ENCODE measurements around the gene MFAP3L.

Gene MFAP3L

DNA sequence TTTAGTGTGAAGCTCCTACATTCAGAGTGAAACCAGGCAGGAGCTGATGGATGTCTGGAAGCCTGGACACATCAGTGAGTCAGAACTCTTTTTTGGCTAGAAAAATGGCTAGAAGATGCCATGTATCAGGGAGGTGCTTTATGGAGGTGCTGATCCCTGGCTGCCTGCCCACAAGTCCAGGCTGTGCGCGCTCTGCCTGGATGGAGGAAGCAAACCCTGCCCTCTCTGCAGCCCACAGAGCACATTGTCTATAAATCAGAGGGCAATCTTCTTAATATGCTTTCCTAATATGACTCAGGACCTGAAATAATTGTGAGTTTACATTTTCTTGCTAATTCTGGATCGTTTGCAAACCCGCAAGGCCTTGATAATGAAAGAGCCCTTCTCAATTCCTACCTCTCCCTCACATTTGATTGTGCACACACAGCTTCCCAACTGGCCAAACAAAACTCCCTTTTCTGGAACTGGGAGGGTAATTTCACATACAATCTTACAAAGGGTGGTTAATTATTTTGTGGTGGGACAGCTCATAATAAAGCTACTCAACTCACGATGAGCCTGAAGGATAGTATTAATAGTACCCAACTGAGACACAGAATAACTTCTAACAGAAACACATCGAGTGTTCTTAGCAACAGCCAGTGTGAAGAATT, 11.7 kb downstream of the MFAP3L start:
- Histone ChIP-seq H3K79me1 (ENCODE audit: low read depth, low read length) (no peaks in the 10 kb centered on the region), H2BK120ac (ENCODE audit: low read depth, low read length) (no peak overlapping the region), H2BK5ac (ENCODE audit: low read length) (no peak overlapping the region), H3K23ac (ENCODE audit: low read depth, low read length, poor library complexity) (no peak overlapping the region), H3K14ac (ENCODE audit: low read length) (no peak overlapping the region), H2AFZ (ENCODE audit: low read length) (no peak overlapping the region), H2BK15ac (ENCODE audit: low read length) (no peak overlapping the region), H3K36me3 (replicated peaks in 1 of 2; ENCODE audit: control insufficient read depth in 2 of 2, insufficient read depth in 2 of 2, low read length in 2 of 2) (no peaks in the 10 kb centered on the region), H3K4ac (ENCODE audit: low read length) (no peak overlapping the region), H3K9ac (ENCODE audit: low read depth, low read length, poor library complexity) (no peak overlapping the region), H3K4me3 (ENCODE audit: low read length in 2 of 2) (no peak overlapping the region), H3K4me2 (ENCODE audit: insufficient read depth, low read length, poor library complexity, severe bottlenecking) (no peak overlapping the region), H3K18ac (ENCODE audit: low read length) (no peak overlapping the region), H4K91ac (ENCODE audit: low read depth, low read length, poor library complexity) (no peak overlapping the region), H2AK5ac (ENCODE audit: low read depth, low read length) (no peak overlapping the region), H2BK12ac (ENCODE audit: low read length) (no peak overlapping the region), H3K27ac (replicated peaks; ENCODE audit: low read length) (no peak overlapping the region), H3K9me3 (replicated peaks in 1 of 2; ENCODE audit: control insufficient read depth in 2 of 2, insufficient read depth in 1 of 2, low read depth in 1 of 2, low read length in 2 of 2) (no peaks in the 10 kb centered on the region), H3K4me1 (ENCODE audit: control insufficient read depth in 2 of 2, insufficient read depth in 1 of 2, low read depth in 1 of 2, low read length in 2 of 2) (no peaks in the 10 kb centered on the region), H3K27me3 (ENCODE audit: control insufficient read depth in 3 of 3, insufficient read depth in 3 of 3, low read depth in 1 of 3, low read length in 3 of 3) (no peaks in the 10 kb centered on the region), H4K8ac (ENCODE audit: low read depth, low read length) (no peak overlapping the region)
- WGBS, 2 donors (ENCODE audit: extremely low coverage in 2 of 2, insufficient read length in 2 of 2, insufficient replicate concordance in 1 of 2) = no CpG with 5 or more reads among the region's 6 CpGs
- no peak for DNase-seq (ENCODE audit: low spot score)

DNA sequence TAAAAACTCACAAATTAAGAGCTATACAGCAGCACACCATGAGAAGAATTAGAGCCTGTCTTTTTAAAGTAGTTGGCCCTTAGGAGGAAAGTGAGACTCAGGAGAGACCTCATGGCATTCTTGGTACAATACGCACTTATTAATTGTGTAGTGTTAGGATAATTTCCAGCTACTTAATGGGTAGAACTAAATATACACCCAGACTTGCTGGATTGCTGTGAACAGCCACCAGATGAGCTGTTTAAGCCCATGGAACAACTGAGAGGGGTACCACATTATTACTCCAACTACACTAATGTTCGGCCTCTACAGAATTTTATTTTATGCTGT, 13.6 kb downstream of the MFAP3L start:
- no peaks in the 10 kb centered on the region for H3K27me3 ChIP-seq (ENCODE audit: control insufficient read depth in 3 of 3, insufficient read depth in 3 of 3, low read depth in 1 of 3, low read length in 3 of 3)
- no peaks in the 10 kb centered on the region for H3K4me1 ChIP-seq (ENCODE audit: control insufficient read depth in 2 of 2, insufficient read depth in 1 of 2, low read depth in 1 of 2, low read length in 2 of 2)
- H3K23ac ChIP-seq (ENCODE audit: low read depth, low read length, poor library complexity) = no peak overlapping the region
- no peak overlapping the region for H3K14ac ChIP-seq (ENCODE audit: low read length)
- H2AFZ ChIP-seq (ENCODE audit: low read length) = no peak overlapping the region
- H2BK120ac ChIP-seq (ENCODE audit: low read depth, low read length) = no peak overlapping the region
- no peak overlapping the region for H3K4me3 ChIP-seq (ENCODE audit: low read length in 2 of 2)
- no peak overlapping the region for H3K9ac ChIP-seq (ENCODE audit: low read depth, low read length, poor library complexity)
- no peak overlapping the region for H4K91ac ChIP-seq (ENCODE audit: low read depth, low read length, poor library complexity)
- no peak overlapping the region for H3K27ac ChIP-seq (replicated peaks; ENCODE audit: low read length)
- no peak overlapping the region for H2BK12ac ChIP-seq (ENCODE audit: low read length)
- DNase-seq (ENCODE audit: low spot score) = no peak
- H3K36me3 ChIP-seq (replicated peaks in 1 of 2; ENCODE audit: control insufficient read depth in 2 of 2, insufficient read depth in 2 of 2, low read length in 2 of 2) = no peaks in the 10 kb centered on the region
- WGBS, 2 donors (ENCODE audit: extremely low coverage in 2 of 2, insufficient read length in 2 of 2, insufficient replicate concordance in 1 of 2) = no CpG with 5 or more reads among the region's 2 CpGs
- no peak overlapping the region for H3K4ac ChIP-seq (ENCODE audit: low read length)
- no peak overlapping the region for H3K18ac ChIP-seq (ENCODE audit: low read length)
- no peaks in the 10 kb centered on the region for H3K9me3 ChIP-seq (replicated peaks in 1 of 2; ENCODE audit: control insufficient read depth in 2 of 2, insufficient read depth in 1 of 2, low read depth in 1 of 2, low read length in 2 of 2)
- no peak overlapping the region for H2AK5ac ChIP-seq (ENCODE audit: low read depth, low read length)
- no peak overlapping the region for H4K8ac ChIP-seq (ENCODE audit: low read depth, low read length)
- H2BK5ac ChIP-seq (ENCODE audit: low read length) = no peak overlapping the region
- no peak overlapping the region for H3K4me2 ChIP-seq (ENCODE audit: insufficient read depth, low read length, poor library complexity, severe bottlenecking)
- no peaks in the 10 kb centered on the region for H3K79me1 ChIP-seq (ENCODE audit: low read depth, low read length)
- no peak overlapping the region for H2BK15ac ChIP-seq (ENCODE audit: low read length)

DNA sequence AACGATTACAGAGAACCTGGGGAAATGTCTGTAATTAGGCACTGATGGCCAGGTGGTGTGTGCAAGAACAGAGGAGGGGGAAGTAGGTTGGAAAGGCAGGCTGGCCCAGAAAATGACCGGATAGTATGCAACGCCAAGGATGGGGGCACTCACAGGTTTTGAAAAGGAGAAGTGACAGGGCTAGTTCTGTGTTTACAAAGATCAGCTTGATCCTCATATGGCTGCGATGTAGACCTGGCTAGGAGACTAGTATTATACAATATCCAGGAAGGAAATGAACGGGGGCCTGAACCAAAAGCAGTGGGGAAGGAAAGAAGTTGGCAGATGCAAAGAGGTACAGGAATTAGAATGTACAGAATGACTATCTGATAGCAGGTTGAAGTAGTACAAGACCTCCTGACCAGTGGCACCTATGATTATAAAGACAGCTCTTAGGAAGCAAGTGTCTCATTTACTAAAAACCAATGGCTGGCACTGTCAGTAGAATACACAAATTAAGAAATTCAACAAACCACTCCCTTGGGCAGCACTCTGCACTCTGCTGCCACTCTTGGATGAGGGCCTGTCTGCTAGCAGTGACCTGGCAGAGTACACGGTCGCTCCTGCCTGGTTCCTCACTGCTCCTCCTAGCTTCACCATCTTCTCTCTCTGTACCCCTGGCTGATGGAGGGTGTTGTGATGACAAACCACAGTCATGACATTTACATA, 14.1 kb downstream of the MFAP3L start:
- no peak overlapping the region for H4K91ac ChIP-seq (ENCODE audit: low read depth, low read length, poor library complexity)
- H2BK120ac ChIP-seq (ENCODE audit: low read depth, low read length) = no peak overlapping the region
- WGBS, 2 donors (ENCODE audit: extremely low coverage in 2 of 2, insufficient read length in 2 of 2, insufficient replicate concordance in 1 of 2) = no CpG with 5 or more reads among the region's 7 CpGs
- H2BK12ac ChIP-seq (ENCODE audit: low read length) = no peak overlapping the region
- H3K18ac ChIP-seq (ENCODE audit: low read length) = no peak overlapping the region
- H2AK5ac ChIP-seq (ENCODE audit: low read depth, low read length) = no peak overlapping the region
- H2AFZ ChIP-seq (ENCODE audit: low read length) = no peak overlapping the region
- no peak overlapping the region for H3K4ac ChIP-seq (ENCODE audit: low read length)
- H3K36me3 ChIP-seq (replicated peaks in 1 of 2; ENCODE audit: control insufficient read depth in 2 of 2, insufficient read depth in 2 of 2, low read length in 2 of 2) = no peaks in the 10 kb centered on the region
- H2BK5ac ChIP-seq (ENCODE audit: low read length) = no peak overlapping the region
- H3K27ac ChIP-seq (replicated peaks; ENCODE audit: low read length) = no peak overlapping the region
- no peak overlapping the region for H3K4me2 ChIP-seq (ENCODE audit: insufficient read depth, low read length, poor library complexity, severe bottlenecking)
- no peak overlapping the region for H4K8ac ChIP-seq (ENCODE audit: low read depth, low read length)
- H3K27me3 ChIP-seq (ENCODE audit: control insufficient read depth in 3 of 3, insufficient read depth in 3 of 3, low read depth in 1 of 3, low read length in 3 of 3) = no peaks in the 10 kb centered on the region
- H3K14ac ChIP-seq (ENCODE audit: low read length) = no peak overlapping the region
- H3K79me1 ChIP-seq (ENCODE audit: low read depth, low read length) = no peaks in the 10 kb centered on the region
- no peak overlapping the region for H3K9ac ChIP-seq (ENCODE audit: low read depth, low read length, poor library complexity)
- no peaks in the 10 kb centered on the region for H3K9me3 ChIP-seq (replicated peaks in 1 of 2; ENCODE audit: control insufficient read depth in 2 of 2, insufficient read depth in 1 of 2, low read depth in 1 of 2, low read length in 2 of 2)
- no peak overlapping the region for H2BK15ac ChIP-seq (ENCODE audit: low read length)
- H3K4me3 ChIP-seq (ENCODE audit: low read length in 2 of 2) = no peak overlapping the region
- no peaks in the 10 kb centered on the region for H3K4me1 ChIP-seq (ENCODE audit: control insufficient read depth in 2 of 2, insufficient read depth in 1 of 2, low read depth in 1 of 2, low read length in 2 of 2)
- DNase-seq (ENCODE audit: low spot score) = no peak
- H3K23ac ChIP-seq (ENCODE audit: low read depth, low read length, poor library complexity) = no peak overlapping the region

DNA sequence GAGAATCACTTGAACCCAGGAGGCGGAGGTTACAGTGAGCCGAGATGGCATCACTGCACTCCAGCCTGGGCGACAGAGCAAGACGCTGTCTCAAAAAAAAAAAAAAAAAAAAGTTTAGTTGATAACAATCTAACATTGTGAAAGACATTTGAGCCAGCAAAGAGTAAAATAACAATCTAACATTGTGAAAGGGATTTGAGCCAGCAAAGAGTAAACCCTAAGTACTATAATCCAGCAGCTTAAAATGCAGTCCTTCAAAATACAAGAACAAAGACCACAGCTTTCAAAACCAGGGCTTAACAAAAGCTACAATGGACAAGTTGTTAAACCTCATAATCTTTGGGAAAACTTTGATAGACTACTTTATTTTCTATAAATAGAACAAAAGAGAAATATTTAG, 16.9 kb downstream of the MFAP3L start:
- Histone ChIP-seq H3K27me3 (ENCODE audit: control insufficient read depth in 3 of 3, insufficient read depth in 3 of 3, low read depth in 1 of 3, low read length in 3 of 3) (no peaks in the 10 kb centered on the region), H3K14ac (ENCODE audit: low read length) (no peak overlapping the region), H3K36me3 (replicated peaks in 1 of 2; ENCODE audit: control insufficient read depth in 2 of 2, insufficient read depth in 2 of 2, low read length in 2 of 2) (no peaks in the 10 kb centered on the region), H3K9me3 (replicated peaks in 1 of 2; ENCODE audit: control insufficient read depth in 2 of 2, insufficient read depth in 1 of 2, low read depth in 1 of 2, low read length in 2 of 2) (no peaks in the 10 kb centered on the region), H2AFZ (ENCODE audit: low read length) (no peak overlapping the region), H4K8ac (ENCODE audit: low read depth, low read length) (no peak overlapping the region), H2AK5ac (ENCODE audit: low read depth, low read length) (no peak overlapping the region), H4K91ac (ENCODE audit: low read depth, low read length, poor library complexity) (no peak overlapping the region), H2BK5ac (ENCODE audit: low read length) (no peak overlapping the region), H3K4ac (ENCODE audit: low read length) (no peak overlapping the region), H3K18ac (ENCODE audit: low read length) (no peak overlapping the region), H2BK120ac (ENCODE audit: low read depth, low read length) (no peak overlapping the region), H2BK12ac (ENCODE audit: low read length) (no peak overlapping the region), H3K4me2 (ENCODE audit: insufficient read depth, low read length, poor library complexity, severe bottlenecking) (no peak overlapping the region), H3K4me1 (ENCODE audit: control insufficient read depth in 2 of 2, insufficient read depth in 1 of 2, low read depth in 1 of 2, low read length in 2 of 2) (peaks cover 0 to 7% of the 10 kb centered on the region in 2 donors), H3K23ac (ENCODE audit: low read depth, low read length, poor library complexity) (no peak overlapping the region), H3K79me1 (ENCODE audit: low read depth, low read length) (no peaks in the 10 kb centered on the region), H3K4me3 (ENCODE audit: low read length in 2 of 2) (no peak overlapping the region), H3K9ac (ENCODE audit: low read depth, low read length, poor library complexity) (no peak overlapping the region), H2BK15ac (ENCODE audit: low read length) (no peak overlapping the region), H3K27ac (replicated peaks; ENCODE audit: low read length) (no peak overlapping the region)
- WGBS, 2 donors (ENCODE audit: extremely low coverage in 2 of 2, insufficient read length in 2 of 2, insufficient replicate concordance in 1 of 2) = no CpG with 5 or more reads among the region's 4 CpGs
- no peak for DNase-seq (ENCODE audit: low spot score)
